ENCODE measurements around the gene TMEM128. TPM values are rescaled to one million over a fixed set of nuclear protein-coding genes. Genes with fewer than 3 reads are reported as not detected.
A peak's percentile ranks its signal among the peaks of the same experiment; 100 is the strongest.

Gene TMEM128
- 10 to 100 TPM; 22.3 to 24.6 TPM for total RNA-seq
- polyA plus RNA-seq (ENCODE audit: insufficient read depth, low read depth, low replicate concordance): 47.4 TPM
- long read RNA-seq, donor 1, transcript TMEM128-202 (5 exons, 1,221 nt): major isoform, 17 of 34 reads
- long read RNA-seq, donor 1, partial matches to known transcripts: 17 of 34 reads
- long read RNA-seq, donor 1, other reads (novel, unspliced or antisense): 0 of 34 reads
- long read RNA-seq, donor 2, transcript TMEM128-202 (5 exons, 1,221 nt): major isoform, 16 of 16 reads
- long read RNA-seq, donor 2, partial matches to known transcripts: 0 of 16 reads
- long read RNA-seq, donor 2, other reads (novel, unspliced or antisense): 0 of 16 reads

- Histone ChIP-seq H3K4me3 (peak within 1 kb of the TSS; percentile 64 to 98), H3K27me3 (no peaks in the 10 kb centered on the region), H3K27ac (peak within 1 kb of the TSS; percentile 85 to 90), H3K4me1 (peaks cover 6% of the 10 kb centered on the region), H3K36me3 (ENCODE audit: low read depth, missing control alignments) (no peaks in the 10 kb centered on the region), H3K9me3 (no peaks in the 10 kb centered on the region)
- DNase-seq: peak; percentile 96
- TF ChIP-seq CTCF (IDR thresholded peaks at IDR 0.05) (peak in 2 of 3 experiments; percentile 13 to 23), POLR2A (IDR thresholded peaks at IDR 0.05) (peak; percentile 26)
- WGBS, 2 donors: 1% methylated on average over 33 to 61 of the region's 62 CpGs
- intact Hi-C loops (cut with DNase I; ENCODE audit: low total_unique reads): no loop called here
Observed at GRCh38 chr4:4248029-4248884, at the start of gene TMEM128. Gene TMEM128, minus strand, starts transcription at chr4:4248223. Its CDS starts 21 bp downstream, at chr4:4248202.

- Histone ChIP-seq H3K27ac (no peak overlapping the region), H3K9me3 (no peaks in the 10 kb centered on the region), H3K27me3 (no peaks in the 10 kb centered on the region), H3K4me1 (no peaks in the 10 kb centered on the region), H3K4me3 (no peak overlapping the region), H3K36me3 (ENCODE audit: low read depth, missing control alignments) (no peaks in the 10 kb centered on the region)
- TF ChIP-seq POLR2A (IDR thresholded peaks at IDR 0.05) (no peak), CTCF (IDR thresholded peaks at IDR 0.05) (no peak)
- DNase-seq: no peak
- 94 to 95% methylated on average over 5 of the region's 5 CpGs for WGBS, 2 donors
- intact Hi-C loops (cut with DNase I; ENCODE audit: low total_unique reads): no loop called here
Observed at GRCh38 chr4:4296283-4296846, 48.3 kb upstream of the TMEM128 start.

GRCh38 chr4:4293279-4293678 lies 45.3 kb upstream of the TMEM128 start:
- intact Hi-C loops (cut with DNase I; ENCODE audit: low total_unique reads): no loop called here
- H3K4me3 ChIP-seq: no peak overlapping the region
- 90 to 94% methylated on average over 3 of the region's 3 CpGs for WGBS, 2 donors
- no peak for TF ChIP-seq POLR2A (IDR thresholded peaks at IDR 0.05)
- TF ChIP-seq CTCF (IDR thresholded peaks at IDR 0.05): no peak
- H3K27me3 ChIP-seq: no peaks in the 10 kb centered on the region
- H3K27ac ChIP-seq: no peak overlapping the region
- DNase-seq: no peak
- no peaks in the 10 kb centered on the region for H3K9me3 ChIP-seq
- H3K4me1 ChIP-seq: peaks cover 10% of the 10 kb centered on the region
- H3K36me3 ChIP-seq (ENCODE audit: low read depth, missing control alignments): no peaks in the 10 kb centered on the region

GRCh38 chr4:4289941-4290850 lies 42.2 kb upstream of the TMEM128 start, which contains the start of the genes LYAR and ZBTB49:
Gene LYAR, minus strand, starts transcription at chr4:4290154. Its CDS starts 6,412 bp downstream, at chr4:4283742.
Gene ZBTB49, plus strand, starts transcription at chr4:4290251. Its CDS starts 9,695 bp downstream, at chr4:4299946.
- no peaks in the 10 kb centered on the region for H3K27me3 ChIP-seq
- DNase-seq: peak; percentile 95
- no peaks in the 10 kb centered on the region for H3K36me3 ChIP-seq (ENCODE audit: low read depth, missing control alignments)
- peak within 1 kb of the TSS; percentile 75 to 80 for H3K4me3 ChIP-seq
- peak within 1 kb of the TSS; percentile 1 to 78 for H3K27ac ChIP-seq
- no peaks in the 10 kb centered on the region for H3K9me3 ChIP-seq
- intact Hi-C loops (cut with DNase I; ENCODE audit: low total_unique reads): no loop called here
- peaks cover 13% of the 10 kb centered on the region for H3K4me1 ChIP-seq
- TF ChIP-seq POLR2A (IDR thresholded peaks at IDR 0.05): peak; percentile 29
- no peak for TF ChIP-seq CTCF (IDR thresholded peaks at IDR 0.05)
- WGBS, 2 donors: 0 to 1% methylated on average over 18 to 76 of the region's 77 CpGs
